Stomach (tissue), 4 donors: Measurements from ENCODE around the gene BRI3BP.

Experiments
- CTCF ChIP-seq, 7 experiments: fragments of 450-650 bp in 4 of 7; fragments of 200-600 bp in 3 of 7; sonication (generic) in 3 of 7; IDR thresholded peaks; one replicate each; pipeline ENCODE4 v1.5.1; 2016 to 2019; ENCODE audit warnings: antibody characterized with exemption in 7 of 7, control low read depth in 2 of 7, mild to moderate bottlenecking in 1 of 7
- POLR2A ChIP-seq, 4 donors: fragments of 450-650 bp; IDR thresholded peaks; one replicate each; pipeline ENCODE4 v1.6.1; 2016; ENCODE audit warnings: antibody characterized with exemption in 4 of 4, control low read depth in 2 of 4, mild to moderate bottlenecking in 1 of 4, moderate library complexity in 1 of 4
- POLR2AphosphoS5 ChIP-seq, 3 donors: sonication (generic); formaldehyde crosslinking; IDR thresholded peaks; one replicate each; pipeline ENCODE4 v1.6.1; 2016; ENCODE audit warnings: antibody characterized with exemption in 3 of 3

DNA sequence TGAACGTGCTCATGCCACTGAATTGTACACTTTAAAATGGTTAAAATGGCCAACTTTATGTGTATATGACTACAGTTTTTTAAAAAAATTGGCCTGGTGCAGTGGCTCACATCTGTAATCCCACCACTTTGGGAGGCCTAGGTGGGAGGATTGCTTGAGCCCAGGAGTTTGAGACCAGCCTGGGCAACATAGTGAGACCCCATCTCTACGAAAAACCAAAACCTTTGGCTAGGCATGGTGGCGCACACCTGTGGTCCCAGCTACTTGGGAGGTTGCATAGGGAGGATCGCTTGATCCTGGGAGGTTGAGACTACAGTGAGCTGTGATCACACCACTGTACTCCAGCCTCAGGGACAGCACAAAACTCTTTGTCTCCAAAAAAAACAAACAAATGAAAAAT, 5.3 kb downstream of the BRI3BP start:
- no peak for TF ChIP-seq CTCF (IDR thresholded peaks at IDR 0.05)
- TF ChIP-seq POLR2AphosphoS5 (IDR thresholded peaks at IDR 0.05), result no peak
- TF ChIP-seq POLR2A (IDR thresholded peaks at IDR 0.05), result no peak
